Kidney epithelial cell (primary cell): ENCODE data around the gene CELF2. TPM values are rescaled to one million over a fixed set of nuclear protein-coding genes. Genes with fewer than 3 reads are reported as not detected.

Experiments
- DNase-seq: peaks from one replicate; pipeline ENCODE4 v3.0.0-alpha.2; 2010; ENCODE audit warnings: low read depth
- H3K27me3 ChIP-seq: 2 replicates; pipeline ENCODE4 v1.6.0; 2011; ENCODE audit warnings: low read length; ENCODE audit not compliant: control insufficient read depth, insufficient read depth
- H3K36me3 ChIP-seq: 2 replicates; pipeline ENCODE4 v1.5.1; 2011; ENCODE audit warnings: low read length; ENCODE audit not compliant: control insufficient read depth, insufficient read depth
- H3K4me3 ChIP-seq: 2 replicates; pipeline ENCODE4 v1.5.1; 2011; ENCODE audit warnings: low read depth, mild to moderate bottlenecking, control low read depth, low read length
- total RNA-seq: library from RNA; depleted of rRNA; stranded (reverse); fragments of >200 nt; gene quantifications from 2 replicates; pipeline ENCODE4 v1.2.3, GENCODE V29; 2015
- TF ChIP-seq, protein P1 (sequence below): IDR thresholded peaks from 2 replicates; pipeline ENCODE4 v1.5.1; 2011; ENCODE audit warnings: mild to moderate bottlenecking, moderate library complexity, low read length, control low read depth, inconsistent platforms; ENCODE audit not compliant: insufficient read depth, poor library complexity, severe bottlenecking

CELF2 gene
- total RNA-seq, 1 donor from 2014 or later = 15.2 TPM

DNA sequence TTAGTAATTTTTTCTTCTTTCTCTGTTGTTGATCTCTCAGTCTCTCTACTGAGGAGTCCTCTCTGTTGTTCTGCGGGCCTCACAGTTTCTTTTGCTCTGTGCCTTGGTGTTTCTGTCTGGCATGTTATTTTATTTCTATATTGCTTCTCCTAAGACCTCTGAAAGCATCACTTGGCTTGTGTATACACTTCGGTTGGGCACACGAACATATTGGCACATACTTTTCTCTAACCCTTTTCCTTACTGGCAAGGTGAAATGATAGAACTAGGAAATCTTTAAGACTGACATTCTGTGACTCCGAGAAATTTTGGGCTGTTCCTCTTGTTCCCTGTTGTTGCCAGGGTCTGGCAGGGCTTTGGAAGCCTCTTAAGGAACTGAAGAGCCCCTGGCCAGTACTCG, 148.9 kb downstream of the CELF2 start:
- H3K27me3 ChIP-seq = peaks cover 11% of the 10 kb centered on the region
- TF ChIP-seq, protein P1, sequence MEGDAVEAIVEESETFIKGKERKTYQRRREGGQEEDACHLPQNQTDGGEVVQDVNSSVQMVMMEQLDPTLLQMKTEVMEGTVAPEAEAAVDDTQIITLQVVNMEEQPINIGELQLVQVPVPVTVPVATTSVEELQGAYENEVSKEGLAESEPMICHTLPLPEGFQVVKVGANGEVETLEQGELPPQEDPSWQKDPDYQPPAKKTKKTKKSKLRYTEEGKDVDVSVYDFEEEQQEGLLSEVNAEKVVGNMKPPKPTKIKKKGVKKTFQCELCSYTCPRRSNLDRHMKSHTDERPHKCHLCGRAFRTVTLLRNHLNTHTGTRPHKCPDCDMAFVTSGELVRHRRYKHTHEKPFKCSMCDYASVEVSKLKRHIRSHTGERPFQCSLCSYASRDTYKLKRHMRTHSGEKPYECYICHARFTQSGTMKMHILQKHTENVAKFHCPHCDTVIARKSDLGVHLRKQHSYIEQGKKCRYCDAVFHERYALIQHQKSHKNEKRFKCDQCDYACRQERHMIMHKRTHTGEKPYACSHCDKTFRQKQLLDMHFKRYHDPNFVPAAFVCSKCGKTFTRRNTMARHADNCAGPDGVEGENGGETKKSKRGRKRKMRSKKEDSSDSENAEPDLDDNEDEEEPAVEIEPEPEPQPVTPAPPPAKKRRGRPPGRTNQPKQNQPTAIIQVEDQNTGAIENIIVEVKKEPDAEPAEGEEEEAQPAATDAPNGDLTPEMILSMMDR = no peak
- DNase-seq = no peak
- no peak overlapping the region for H3K4me3 ChIP-seq
- no peaks in the 10 kb centered on the region for H3K36me3 ChIP-seq

GRCh38 chr10:11167233-11167966, 149.7 kb downstream of the CELF2 start:
- TF ChIP-seq, protein P1 = no peak
- no peaks in the 10 kb centered on the region for H3K36me3 ChIP-seq
- H3K4me3 ChIP-seq = no peak overlapping the region
- peaks cover 11% of the 10 kb centered on the region for H3K27me3 ChIP-seq
- DNase-seq = no peak

- peaks cover 11% of the 10 kb centered on the region for H3K27me3 ChIP-seq
- DNase-seq = no peak
These were observed 150.9 kb downstream of the CELF2 start for GRCh38 chr10:11168423-11169090.

GRCh38 chr10:11169976-11170375, 152.3 kb downstream of the CELF2 start:
- Histone ChIP-seq H3K27me3 (peaks cover 8% of the 10 kb centered on the region), H3K36me3 (no peaks in the 10 kb centered on the region), H3K4me3 (no peak overlapping the region)
- DNase-seq = no peak
- TF ChIP-seq, protein P1 = no peak

More at GRCh38 chr10:11168423-11169090, 150.9 kb downstream of the CELF2 start:
- TF ChIP-seq, protein P1 = no peak
- H3K36me3 ChIP-seq = no peaks in the 10 kb centered on the region
- no peak overlapping the region for H3K4me3 ChIP-seq

DNA sequence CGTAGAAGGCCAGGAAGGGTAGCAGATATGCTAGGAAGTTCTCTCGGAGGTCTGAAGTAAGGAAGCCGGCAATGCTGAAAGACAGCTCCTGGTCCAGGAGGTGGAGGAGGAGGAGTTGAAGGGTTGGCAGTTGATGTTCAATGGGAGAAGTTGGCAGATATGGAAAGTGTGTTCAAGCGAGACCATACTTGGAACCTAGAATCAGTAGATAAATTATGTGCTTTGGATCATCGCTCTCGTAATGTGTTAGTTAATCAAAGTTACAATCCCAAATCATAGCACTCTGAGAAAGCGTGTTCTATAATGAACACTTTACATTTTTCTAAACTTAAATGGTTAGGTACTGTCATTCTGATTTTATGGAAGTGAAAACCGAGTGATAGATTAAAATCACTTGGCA, 152.9 kb downstream of the CELF2 start:
- TF ChIP-seq, protein P1 = no peak
- DNase-seq = no peak

More for the DNA sequence above, 152.9 kb downstream of the CELF2 start:
- Histone ChIP-seq H3K36me3 (no peaks in the 10 kb centered on the region), H3K27me3 (peaks cover 4% of the 10 kb centered on the region), H3K4me3 (no peak overlapping the region)
